HG03135 (cell line): ENCODE data around the gene PLSCR4.
A peak's percentile ranks its signal among the peaks of the same experiment; 100 is the strongest.

Experiments used
- ATAC-seq: cut with Tn5 transposase; IDR thresholded peaks from one replicate; pipeline ENCODE4 v1.9.1; 2021; ENCODE audit warnings: mild to moderate bottlenecking, moderate library complexity; ENCODE audit not compliant: unreplicated experiment

The PLSCR4 gene

GRCh38 chr3:146196789-146197188, 54.1 kb downstream of the PLSCR4 start:
- no peak for ATAC-seq

- ATAC-seq: no peak
Measured at GRCh38 chr3:146195605-146196004, 55.3 kb downstream of the PLSCR4 start.

DNA sequence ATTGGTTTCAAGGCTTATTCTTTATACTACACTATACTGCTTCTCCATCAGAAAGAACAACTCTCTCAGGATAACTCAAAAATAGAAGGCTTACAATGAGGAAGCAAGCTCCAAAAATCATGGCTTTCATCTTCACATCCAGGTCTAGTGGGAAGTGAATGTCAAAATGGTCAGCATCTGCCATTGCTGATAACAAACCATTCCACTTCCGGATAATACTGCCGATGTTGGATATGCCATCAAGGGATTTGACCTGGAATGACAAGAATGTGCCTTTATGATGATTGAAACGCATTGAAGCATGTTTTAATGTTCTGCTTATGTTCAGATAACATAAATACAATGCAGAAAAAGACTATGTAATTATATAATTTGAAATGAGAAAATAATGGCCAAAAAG, 55.9 kb downstream of the PLSCR4 start:
- no peak for ATAC-seq

DNA sequence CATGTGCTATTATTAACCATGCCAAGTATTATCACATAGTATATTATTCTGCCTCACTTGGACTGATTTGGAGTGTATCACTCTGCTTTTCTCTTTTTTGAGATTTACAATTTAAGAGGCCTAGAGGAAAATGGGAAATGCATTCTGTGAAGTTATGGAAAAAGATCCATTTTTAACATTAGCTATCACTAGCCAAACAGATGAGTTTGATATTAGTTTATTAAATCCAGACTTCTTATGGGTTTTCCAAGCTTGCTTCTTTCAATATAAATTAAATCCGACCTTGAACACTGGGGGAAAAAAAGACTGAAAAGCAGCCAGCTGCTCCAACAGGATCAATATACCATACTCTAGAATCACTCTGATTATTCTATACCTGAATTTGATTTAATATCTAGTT, 59.9 kb downstream of the PLSCR4 start:
- ATAC-seq: no peak

DNA sequence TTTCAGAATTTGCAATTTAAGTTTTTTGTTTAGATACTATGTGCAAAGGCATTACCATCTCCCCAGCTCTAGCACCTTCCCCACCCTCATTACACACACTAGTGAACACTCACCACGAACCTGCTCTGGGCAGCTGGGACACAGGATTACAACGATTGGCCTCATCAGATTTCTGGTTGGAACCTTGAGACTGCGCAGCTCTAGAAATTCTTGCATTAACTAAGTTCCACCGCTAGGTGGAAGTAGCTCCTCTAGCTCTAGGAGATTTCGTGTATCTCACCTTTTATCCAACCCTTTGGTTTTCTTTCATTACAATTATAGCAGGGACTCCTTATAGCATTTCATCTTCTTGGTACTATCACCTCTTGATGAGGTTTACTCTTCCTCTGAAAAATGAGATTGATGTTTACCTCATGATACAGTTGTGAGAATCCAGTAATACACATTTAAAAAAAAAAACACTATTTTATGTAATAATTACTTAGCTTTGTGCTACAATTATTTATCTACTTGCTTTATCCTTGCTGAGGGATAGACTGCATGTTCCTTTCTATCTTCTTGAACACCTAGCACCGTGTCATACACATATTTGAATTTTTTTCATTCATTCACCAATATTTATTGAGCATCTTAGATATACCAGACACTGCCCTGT, 61.3 kb downstream of the PLSCR4 start:
- ATAC-seq: peak; percentile 95

- ATAC-seq: no peak
Measured at GRCh38 chr3:146187334-146187950, 63.5 kb downstream of the PLSCR4 start.

DNA sequence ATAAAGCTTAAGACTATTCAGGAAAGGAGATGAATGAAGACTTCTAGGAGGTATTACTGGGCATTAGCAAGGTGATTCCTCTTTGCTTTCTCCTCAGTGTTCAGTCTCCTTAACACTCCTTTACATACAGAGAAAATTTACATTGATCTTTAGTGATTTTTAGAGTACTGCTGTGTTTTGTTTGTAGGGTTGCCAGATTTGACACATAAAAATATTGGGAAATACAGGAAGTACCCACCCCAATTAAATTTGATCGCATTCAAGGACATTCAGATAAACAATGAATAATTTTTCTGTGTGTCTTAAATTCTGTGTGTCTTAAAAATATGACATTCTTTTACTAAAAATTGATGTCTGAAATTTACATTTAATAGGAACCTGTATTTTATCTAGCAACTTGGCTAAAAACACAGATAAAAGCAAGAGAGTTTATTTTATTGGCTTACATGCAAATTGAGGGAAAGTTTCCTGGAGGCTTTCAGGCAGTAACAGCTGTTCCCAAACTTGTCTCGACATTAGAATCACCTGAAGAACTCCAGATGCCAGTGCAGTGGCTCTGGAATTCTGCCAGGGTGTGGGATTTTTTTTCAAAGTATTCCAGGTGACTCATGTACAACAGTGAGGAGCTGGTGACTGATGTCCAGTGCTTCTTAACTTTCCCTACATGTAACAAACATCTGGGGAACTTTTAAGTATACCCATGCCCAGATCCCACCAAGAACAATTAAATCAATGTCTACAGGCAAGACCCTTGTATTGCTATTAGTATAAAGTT, 66.5 kb downstream of the PLSCR4 start:
- no peak for ATAC-seq

DNA sequence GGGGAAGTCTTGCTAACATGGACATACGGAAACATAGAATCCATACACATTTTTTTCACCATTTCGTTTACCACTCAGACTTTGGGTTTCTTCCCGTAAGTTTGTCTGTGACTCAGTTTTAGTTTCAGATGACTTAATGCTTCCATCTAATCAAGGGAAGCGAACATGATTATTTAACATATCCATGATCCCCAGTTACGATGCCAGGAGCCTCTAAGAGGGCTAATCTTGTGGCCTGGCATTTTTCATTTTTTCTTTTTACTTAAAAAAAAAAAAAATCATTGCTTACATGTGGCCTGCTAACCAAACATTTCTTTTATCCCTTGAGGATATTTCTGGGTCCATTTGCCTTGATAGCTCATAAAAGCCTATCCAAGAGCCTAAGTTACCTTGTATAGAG, 69.7 kb downstream of the PLSCR4 start:
- no peak for ATAC-seq

- no peak for ATAC-seq
Measured at GRCh38 chr3:146180376-146180775, 70.5 kb downstream of the PLSCR4 start.

- ATAC-seq: no peak
Measured at GRCh38 chr3:146178006-146178689, 72.8 kb downstream of the PLSCR4 start.

DNA sequence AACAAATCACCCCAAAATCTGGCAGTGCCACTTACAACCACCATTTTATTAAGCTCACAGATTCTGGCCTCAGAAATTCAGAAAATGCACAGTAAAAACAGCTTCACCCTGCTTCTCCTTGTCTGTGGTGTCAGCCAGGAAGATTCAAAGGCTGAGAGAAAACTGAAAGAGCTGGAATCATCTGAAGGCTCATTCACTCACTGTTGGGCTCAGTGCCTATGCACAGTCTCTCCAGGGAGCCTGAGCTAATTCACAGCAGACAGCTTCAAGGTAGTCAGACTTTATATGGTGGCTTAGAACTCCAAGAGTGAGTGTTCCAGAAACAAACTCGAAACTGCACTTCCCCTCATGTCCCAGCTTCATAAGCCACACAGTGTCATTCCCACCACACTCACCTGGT, 73.4 kb downstream of the PLSCR4 start:
- no peak for ATAC-seq

DNA sequence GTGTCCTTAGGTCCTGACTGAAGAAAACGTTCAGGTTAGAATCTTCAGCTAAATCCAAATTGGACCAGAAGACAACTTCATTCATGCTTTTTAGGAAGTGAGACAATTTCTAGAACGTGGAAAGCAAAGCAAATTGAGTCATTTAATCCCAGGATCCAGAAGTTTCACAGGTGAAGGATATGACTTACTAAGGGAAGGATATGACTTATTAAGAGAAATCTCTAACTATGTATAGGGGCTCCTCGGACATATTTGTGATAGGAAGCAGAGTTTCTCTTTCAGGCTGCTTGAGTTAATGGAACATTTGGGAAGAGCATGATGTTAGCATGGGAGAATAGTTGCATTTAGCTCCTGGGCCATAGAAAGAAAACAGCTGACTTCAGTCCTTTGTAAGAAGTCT, 73.8 kb downstream of the PLSCR4 start:
- no peak for ATAC-seq

DNA sequence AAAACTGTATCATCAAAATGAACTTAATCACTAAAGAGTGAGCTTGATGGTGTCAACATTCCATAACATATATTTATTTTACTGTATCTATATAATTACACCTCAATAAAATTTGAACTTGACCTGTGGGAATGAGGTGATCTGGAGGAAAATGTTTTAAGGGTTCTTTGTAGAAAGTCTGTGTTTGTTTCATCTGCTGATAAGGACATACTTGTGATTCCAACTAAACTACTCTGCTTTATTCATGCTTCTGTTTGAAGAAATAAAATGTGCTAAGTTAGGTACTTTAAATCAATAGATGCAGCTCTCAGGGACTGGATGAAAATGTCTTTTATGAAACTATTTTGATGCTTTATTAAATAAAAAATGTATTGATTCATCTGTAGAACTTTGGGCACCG, 78.3 kb downstream of the PLSCR4 start:
- no peak for ATAC-seq

- ATAC-seq: no peak
Measured at GRCh38 chr3:146170591-146170990, 80.3 kb downstream of the PLSCR4 start.

- ATAC-seq: no peak
Measured at GRCh38 chr3:146169891-146170290, 81.0 kb downstream of the PLSCR4 start.

- ATAC-seq: no peak
Measured at GRCh38 chr3:146166826-146167225, 84.1 kb downstream of the PLSCR4 start.

DNA sequence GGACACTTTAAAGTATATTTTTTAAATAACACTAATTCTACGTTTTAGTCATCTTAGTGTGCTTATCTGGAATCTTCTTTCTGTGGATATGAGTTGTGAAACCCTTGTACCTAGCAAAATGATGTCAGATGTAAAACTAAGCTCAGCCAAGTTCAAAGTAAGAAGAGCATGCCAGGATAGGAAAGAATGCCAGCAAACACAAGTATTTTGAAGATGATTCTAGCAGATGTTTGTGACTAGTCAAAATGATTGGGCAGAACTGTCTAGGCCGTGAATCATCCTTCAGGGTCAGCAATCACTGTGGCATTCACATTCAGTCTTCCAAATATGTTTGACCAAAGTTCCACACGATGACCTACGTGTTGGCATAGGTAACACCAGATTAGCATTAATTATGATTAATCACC, 84.5 kb downstream of the PLSCR4 start:
- ATAC-seq: no peak

GRCh38 chr3:146165877-146166276, 85.0 kb downstream of the PLSCR4 start:
- no peak for ATAC-seq

GRCh38 chr3:146164971-146165769, 85.7 kb downstream of the PLSCR4 start:
- no peak for ATAC-seq

DNA sequence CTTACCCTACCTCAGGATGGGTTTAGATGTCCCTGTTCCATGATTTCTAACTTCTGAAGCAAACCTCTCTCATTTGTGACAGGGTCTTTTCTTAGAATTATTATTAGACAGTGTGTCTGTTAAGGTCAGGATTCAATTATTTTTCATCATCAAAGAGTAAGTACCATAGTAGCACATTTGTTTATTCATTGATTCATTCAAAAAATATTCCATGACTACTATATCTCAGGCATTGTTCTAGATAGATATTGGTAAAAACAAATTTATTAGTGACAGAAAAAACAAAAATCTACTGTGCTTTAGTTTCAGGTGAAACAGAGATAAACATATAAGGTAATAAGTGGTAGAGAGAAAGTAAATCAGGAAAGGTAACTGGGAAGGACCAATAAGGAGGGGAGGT, 86.4 kb downstream of the PLSCR4 start:
- ATAC-seq: no peak

GRCh38 chr3:146164071-146164470, 86.8 kb downstream of the PLSCR4 start:
- no peak for ATAC-seq
